Fibroblast of lung (primary cell): ENCODE results near the gene ATP8A1. TPM values are rescaled to one million over a fixed set of nuclear protein-coding genes. Genes with fewer than 3 reads are reported as not detected.

Source experiments
- DNase-seq, 2 donors: peaks; one replicate each; pipeline versions ENCODE4 v3.0.0 to v3.0.0-alpha.2; 2010; ENCODE audit warnings: low read depth in 2 of 2
- H2AFZ ChIP-seq: 2 replicates; pipeline ENCODE4 v1.5.1; 2012; ENCODE audit warnings: low read length, control low read depth, inconsistent platforms
- H3K27ac ChIP-seq: 2 replicates; pipeline ENCODE4 v1.5.1; 2011; ENCODE audit warnings: low read length, control low read depth; ENCODE audit not compliant: insufficient read depth
- H3K27me3 ChIP-seq: 2 replicates; pipeline ENCODE4 v1.5.1; 2011; ENCODE audit warnings: mild to moderate bottlenecking, low read length; ENCODE audit not compliant: control insufficient read depth, insufficient read depth
- H3K36me3 ChIP-seq: 2 replicates; pipeline ENCODE4 v1.5.1; 2011; ENCODE audit warnings: low read length; ENCODE audit not compliant: control insufficient read depth, insufficient read depth
- H3K4me1 ChIP-seq: 2 replicates; pipeline ENCODE4 v1.5.1; 2011; ENCODE audit warnings: low read length; ENCODE audit not compliant: control insufficient read depth, insufficient read depth; ENCODE audit errors: extremely low read depth
- H3K4me2 ChIP-seq: 2 replicates; pipeline ENCODE4 v1.5.1; 2011; ENCODE audit warnings: low read length, control low read depth; ENCODE audit not compliant: insufficient read depth; ENCODE audit errors: extremely low read depth
- H3K4me3 ChIP-seq, 4 experiments: fragments of 200-600 bp in 1 of 4; sonication (generic) in 1 of 4; replicated peaks in 1 of 4; 2 replicates each; pipeline ENCODE4 v1.5.1; 2011 to 2016; ENCODE audit warnings: low read length in 4 of 4, low read depth in 3 of 4, mild to moderate bottlenecking in 3 of 4, control low read depth in 2 of 4, inconsistent platforms in 1 of 4, mixed read lengths in 1 of 4; ENCODE audit not compliant: insufficient read depth in 1 of 4; ENCODE audit errors: control extremely low read depth in 1 of 4
- H3K79me2 ChIP-seq: 2 replicates; pipeline ENCODE4 v1.5.1; 2012; ENCODE audit warnings: mild to moderate bottlenecking, low read length, inconsistent platforms; ENCODE audit not compliant: control insufficient read depth, insufficient read depth
- H3K9ac ChIP-seq: 2 replicates; pipeline ENCODE4 v1.5.1; 2011; ENCODE audit warnings: mild to moderate bottlenecking, low read length, control low read depth; ENCODE audit not compliant: insufficient read depth
- H3K9me3 ChIP-seq: 2 replicates; pipeline ENCODE4 v1.5.1; 2012; ENCODE audit warnings: low read depth, low read length; ENCODE audit not compliant: control insufficient read depth, insufficient read depth
- H4K20me1 ChIP-seq: 2 replicates; pipeline ENCODE4 v1.5.1; 2011; ENCODE audit warnings: low read length; ENCODE audit not compliant: control insufficient read depth, insufficient read depth; ENCODE audit errors: extremely low read depth
- EZH2 ChIP-seq: IDR thresholded peaks from 2 replicates; pipeline ENCODE4 v1.5.1; 2012; ENCODE audit warnings: low read length, control low read depth, mild to moderate bottlenecking; ENCODE audit errors: missing control alignments
- polyA plus RNA-seq, 2 donors: library from polyadenylated mRNA; depleted of rRNA in 1 of 2; stranded (reverse) in 1 of 2; unstranded in 1 of 2; fragments of >200 nt; gene quantifications; 2 replicates each; pipeline ENCODE4 v1.2.1, GENCODE V29; 2011 to 2012; ENCODE audit warnings: missing spikeins in 1 of 2
- total RNA-seq: library from RNA; depleted of rRNA; stranded (reverse); fragments of >200 nt; gene quantifications from 2 replicates; pipeline ENCODE4 v1.2.1, GENCODE V29; 2014
- TF ChIP-seq, protein P1 (sequence below), 2 donors: IDR thresholded peaks in 1 of 2; conservative IDR thresholded peaks in 1 of 2; 1 replicate in 1 of 2; 2 replicates in 1 of 2; pipeline ENCODE4 v1.5.1; 2011 to 2012; ENCODE audit warnings: low read length in 2 of 2, control low read depth in 1 of 2, inconsistent platforms in 1 of 2, low read depth in 1 of 2, mild to moderate bottlenecking in 1 of 2

The ATP8A1 gene
- total and polyA plus RNA-seq, 2 donors (not counting 1 experiment from before 2014, with no cell fraction given): 0.36 to 4.8 TPM

DNA sequence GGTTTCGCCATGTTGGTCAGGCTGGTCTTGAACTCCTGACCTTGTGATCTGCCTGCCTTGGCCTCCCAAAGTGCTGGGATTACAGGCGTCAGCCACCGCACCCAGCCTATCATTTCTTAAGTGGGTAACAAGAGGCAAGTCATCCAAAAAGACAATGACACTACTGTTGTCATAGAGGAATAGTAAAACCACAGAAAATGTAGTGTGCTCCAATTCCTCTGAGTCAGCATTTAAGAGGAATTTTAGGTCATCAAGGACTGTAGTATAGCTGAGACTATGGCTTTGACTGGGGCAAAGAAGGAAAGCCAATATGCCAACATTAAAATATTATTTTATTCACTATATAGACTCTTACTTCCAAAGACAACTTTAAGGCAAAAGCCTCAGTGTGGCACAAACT is 48.4 kb downstream of the ATP8A1 start:
- Histone ChIP-seq H3K27me3 (no peaks in the 10 kb centered on the region), H3K4me1 (no peaks in the 10 kb centered on the region), H3K4me2 (no peak overlapping the region), H3K9ac (no peak overlapping the region), H3K79me2 (no peaks in the 10 kb centered on the region), H3K36me3 (no peaks in the 10 kb centered on the region), H3K27ac (no peak overlapping the region), H4K20me1 (no peaks in the 10 kb centered on the region), H3K4me3 (no peak overlapping the region), H2AFZ (no peak overlapping the region), H3K9me3 (no peaks in the 10 kb centered on the region)
- peak in 1 of 2 donors; percentile 3 for DNase-seq
- TF ChIP-seq EZH2: no peak
- TF ChIP-seq, protein P1, sequence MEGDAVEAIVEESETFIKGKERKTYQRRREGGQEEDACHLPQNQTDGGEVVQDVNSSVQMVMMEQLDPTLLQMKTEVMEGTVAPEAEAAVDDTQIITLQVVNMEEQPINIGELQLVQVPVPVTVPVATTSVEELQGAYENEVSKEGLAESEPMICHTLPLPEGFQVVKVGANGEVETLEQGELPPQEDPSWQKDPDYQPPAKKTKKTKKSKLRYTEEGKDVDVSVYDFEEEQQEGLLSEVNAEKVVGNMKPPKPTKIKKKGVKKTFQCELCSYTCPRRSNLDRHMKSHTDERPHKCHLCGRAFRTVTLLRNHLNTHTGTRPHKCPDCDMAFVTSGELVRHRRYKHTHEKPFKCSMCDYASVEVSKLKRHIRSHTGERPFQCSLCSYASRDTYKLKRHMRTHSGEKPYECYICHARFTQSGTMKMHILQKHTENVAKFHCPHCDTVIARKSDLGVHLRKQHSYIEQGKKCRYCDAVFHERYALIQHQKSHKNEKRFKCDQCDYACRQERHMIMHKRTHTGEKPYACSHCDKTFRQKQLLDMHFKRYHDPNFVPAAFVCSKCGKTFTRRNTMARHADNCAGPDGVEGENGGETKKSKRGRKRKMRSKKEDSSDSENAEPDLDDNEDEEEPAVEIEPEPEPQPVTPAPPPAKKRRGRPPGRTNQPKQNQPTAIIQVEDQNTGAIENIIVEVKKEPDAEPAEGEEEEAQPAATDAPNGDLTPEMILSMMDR (conservative IDR thresholded peaks at IDR 0.05 in 1 of 2, IDR thresholded peaks at IDR 0.05 in 1 of 2; ENCODE audit: low read depth in 1 of 2, low read length in 2 of 2): no peak

DNA sequence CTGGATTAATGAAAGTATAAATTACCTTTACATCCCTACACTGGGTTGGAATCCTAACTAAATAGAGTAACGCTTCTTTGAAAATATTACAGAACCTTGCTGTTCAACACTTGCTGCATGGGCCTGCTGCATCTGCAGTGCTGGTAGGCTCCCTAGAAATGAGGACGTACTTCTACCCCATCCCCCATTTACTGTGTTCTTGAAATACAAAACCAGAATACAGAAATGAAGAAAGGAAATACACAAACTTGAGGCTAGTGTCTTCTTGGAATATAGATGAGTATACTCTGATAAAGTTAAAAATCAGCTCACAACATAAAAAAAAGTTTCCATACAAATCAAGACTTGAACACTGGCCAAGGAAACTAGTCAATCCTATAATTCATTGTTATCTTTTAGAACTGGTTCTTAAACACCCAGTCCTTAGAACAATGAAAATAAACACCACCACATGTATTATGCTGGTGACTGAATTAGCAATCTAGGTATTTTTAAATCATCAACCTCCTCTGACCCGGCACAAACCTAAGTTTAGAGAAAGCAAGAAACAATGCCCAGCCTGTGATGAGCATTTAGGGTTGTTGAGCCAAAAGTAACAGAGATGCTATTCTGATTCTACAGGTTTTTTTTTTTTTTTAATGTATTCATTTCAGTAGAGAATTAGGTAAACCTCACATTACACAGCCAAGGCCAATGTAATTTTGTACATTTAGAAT is 49.7 kb downstream of the ATP8A1 start:
- Histone ChIP-seq H3K9me3 (no peaks in the 10 kb centered on the region), H3K27ac (no peak overlapping the region), H3K27me3 (no peaks in the 10 kb centered on the region), H3K4me1 (no peaks in the 10 kb centered on the region), H3K79me2 (no peaks in the 10 kb centered on the region), H3K4me3 (no peak overlapping the region), H3K36me3 (no peaks in the 10 kb centered on the region), H3K9ac (no peak overlapping the region), H4K20me1 (no peaks in the 10 kb centered on the region), H2AFZ (no peak overlapping the region), H3K4me2 (no peak overlapping the region)
- DNase-seq: no peak
- TF ChIP-seq EZH2: no peak
- TF ChIP-seq, protein P1 (conservative IDR thresholded peaks at IDR 0.05 in 1 of 2, IDR thresholded peaks at IDR 0.05 in 1 of 2; ENCODE audit: low read depth in 1 of 2, low read length in 2 of 2): no peak

DNA sequence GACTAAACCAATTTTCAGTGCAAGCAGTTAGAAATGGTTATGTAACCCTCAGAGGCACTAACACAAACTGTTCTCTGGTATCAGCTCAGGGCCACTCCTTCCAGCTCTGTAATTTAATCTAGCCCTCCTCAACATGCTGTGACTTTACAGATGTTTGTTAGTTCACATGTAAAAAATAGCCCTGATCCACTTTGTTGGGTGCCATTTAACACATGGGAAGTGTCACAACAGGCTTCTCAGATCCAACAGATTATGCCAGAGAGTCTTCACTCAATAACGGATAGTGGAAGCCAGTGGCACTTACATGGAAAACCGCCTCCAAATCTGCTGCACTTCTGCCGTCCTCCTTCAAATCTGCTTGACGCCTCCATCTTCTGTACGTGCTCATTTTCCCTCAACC is 51.6 kb downstream of the ATP8A1 start:
- H3K36me3 ChIP-seq: no peaks in the 10 kb centered on the region
- no peaks in the 10 kb centered on the region for H3K9me3 ChIP-seq
- no peak for DNase-seq
- no peak overlapping the region for H3K4me3 ChIP-seq
- no peak overlapping the region for H2AFZ ChIP-seq
- no peaks in the 10 kb centered on the region for H3K27me3 ChIP-seq
- H4K20me1 ChIP-seq: no peaks in the 10 kb centered on the region
- no peak for TF ChIP-seq EZH2
- TF ChIP-seq, protein P1 (conservative IDR thresholded peaks at IDR 0.05 in 1 of 2, IDR thresholded peaks at IDR 0.05 in 1 of 2; ENCODE audit: low read depth in 1 of 2, low read length in 2 of 2): no peak
- no peak overlapping the region for H3K9ac ChIP-seq
- no peaks in the 10 kb centered on the region for H3K79me2 ChIP-seq
- H3K4me1 ChIP-seq: no peaks in the 10 kb centered on the region
- H3K4me2 ChIP-seq: no peak overlapping the region
- H3K27ac ChIP-seq: no peak overlapping the region
